Upper lobe of right lung (tissue), 1 donor: Measurements from ENCODE around the gene ZFP57. TPM values are rescaled to one million over a fixed set of nuclear protein-coding genes. Genes with fewer than 3 reads are reported as not detected.

Experiments used
- ATAC-seq: fragments of 200-7000 bp; cut with Tn5 transposase; one replicate; pipeline ENCODE4 v1.9.1; 2020; ENCODE audit warnings: mild to moderate bottlenecking, moderate library complexity
- DNase-seq: peaks from one replicate; pipeline ENCODE4 v3.0.0-alpha.2; 2020
- H3K27ac ChIP-seq: fragments of 200-600 bp; one replicate; pipeline ENCODE4 v1.8.0; 2022
- H3K27me3 ChIP-seq: fragments of 200-600 bp; one replicate; pipeline ENCODE4 v1.8.0; 2022; ENCODE audit warnings: mild to moderate bottlenecking
- H3K36me3 ChIP-seq: fragments of 200-600 bp; one replicate; pipeline ENCODE4 v1.8.0; 2022
- H3K4me1 ChIP-seq: fragments of 200-600 bp; one replicate; pipeline ENCODE4 v1.8.0; 2022
- H3K4me3 ChIP-seq: fragments of 200-600 bp; one replicate; pipeline ENCODE4 v1.8.0; 2022; ENCODE audit warnings: mild to moderate bottlenecking
- H3K9me3 ChIP-seq: fragments of 200-600 bp; one replicate; pipeline ENCODE4 v1.8.0; 2022
- CTCF ChIP-seq: fragments of 200-600 bp; IDR thresholded peaks from one replicate; pipeline ENCODE4 v1.8.0; 2022; ENCODE audit warnings: antibody characterized with exemption
- intact Hi-C: fragments of 100-400 bp; cut with DNase I; formaldehyde crosslinking; loops from one replicate; pipeline ENCODE4 v1.11.0; 2022
- total RNA-seq: library from RNA; stranded (reverse); fragmentation: NEBNext Ultra II Directional; extraction: Animal tissue kit (Norgen Biotek cat#: 25700); gene quantifications from one replicate; pipeline ENCODE4 v1.2.1, GENCODE V29; 2021
- donor health status: DM: no; HTN: yes; CAD: no; lungs with severe emphysema.

The ZFP57 gene
- total RNA-seq, 1 donor from 2014 or later, result not detected

DNA sequence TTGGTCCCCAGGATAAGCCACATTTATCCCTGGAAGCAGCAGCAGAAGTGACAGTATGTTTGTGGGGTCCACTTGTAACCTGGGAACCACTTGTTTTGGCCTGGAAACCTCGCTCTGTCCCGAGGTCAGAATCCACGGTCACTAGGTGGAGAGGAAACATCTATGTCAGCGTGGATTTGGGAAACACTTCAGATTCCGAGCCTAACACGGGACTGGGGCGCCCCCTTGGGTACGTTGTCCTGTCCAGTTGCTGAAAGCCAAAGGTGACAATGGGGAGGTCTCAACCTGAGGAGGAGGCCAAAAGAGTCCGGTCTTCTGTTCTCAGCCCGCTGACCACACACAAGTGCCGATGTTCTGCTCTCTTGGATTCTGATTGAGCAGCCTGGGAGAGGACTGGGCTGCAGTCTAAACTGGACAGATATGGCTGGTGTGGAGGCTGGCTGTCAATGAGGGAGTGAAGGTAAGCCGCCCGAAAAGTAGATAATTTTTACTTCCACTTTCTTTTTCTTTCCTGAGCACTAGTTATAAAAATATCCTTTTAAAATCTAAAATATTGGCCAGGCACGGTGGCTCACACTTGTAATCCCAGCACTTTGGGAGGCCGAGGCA is 4.9 kb upstream of the ZFP57 start:
- TF ChIP-seq CTCF, result no peak
- Histone ChIP-seq H3K27me3 (no peaks in the 10 kb centered on the region), H3K9me3 (no peaks in the 10 kb centered on the region), H3K4me3 (no peak overlapping the region), H3K36me3 (no peaks in the 10 kb centered on the region), H3K27ac (no peak overlapping the region), H3K4me1 (no peaks in the 10 kb centered on the region)
- DNase-seq (no peak), ATAC-seq (no peak)
- intact Hi-C loops, result no loop called here

GRCh38 chr6:29681811-29682210 is 859 bp upstream of the ZFP57 start:
- no peak for TF ChIP-seq CTCF
- Histone ChIP-seq H3K4me3 (no peak overlapping the region), H3K4me1 (no peaks in the 10 kb centered on the region), H3K9me3 (no peaks in the 10 kb centered on the region), H3K27me3 (no peaks in the 10 kb centered on the region), H3K27ac (no peak overlapping the region), H3K36me3 (no peaks in the 10 kb centered on the region)
- DNase-seq (no peak), ATAC-seq (no peak)
- intact Hi-C loops, result no loop called here

- Histone ChIP-seq H3K27me3 (no peaks in the 10 kb centered on the region), H3K4me1 (no peaks in the 10 kb centered on the region), H3K27ac (no peak overlapping the region), H3K9me3 (no peaks in the 10 kb centered on the region), H3K36me3 (no peaks in the 10 kb centered on the region), H3K4me3 (no peak overlapping the region)
- no peak for DNase-seq
- no peak for ATAC-seq
- TF ChIP-seq CTCF, result no peak
- intact Hi-C loops, result no loop called here
Measured at GRCh38 chr6:29680416-29680815, 536 bp downstream of the ZFP57 start.

DNA sequence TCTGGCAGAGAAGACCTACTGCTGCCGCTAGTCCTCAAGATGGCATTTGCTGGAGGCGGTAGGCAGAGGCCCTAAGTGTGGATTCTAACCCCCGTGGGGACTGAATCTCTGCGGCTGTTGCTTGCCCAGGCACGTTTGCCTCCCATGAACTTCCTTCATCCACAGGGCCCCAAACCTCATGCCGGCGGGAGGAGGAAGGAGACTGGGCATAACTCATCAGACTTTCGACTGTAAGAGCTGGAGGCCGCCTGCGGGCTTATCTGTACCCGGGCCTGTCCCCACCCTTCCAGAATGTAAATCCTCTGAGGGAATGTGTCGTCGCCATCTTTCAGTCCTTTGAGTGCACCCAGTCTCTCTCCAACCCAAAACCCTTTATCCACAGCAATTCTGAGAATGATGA is 990 bp downstream of the ZFP57 start:
- H3K4me1 ChIP-seq, result no peaks in the 10 kb centered on the region
- no peak overlapping the region for H3K27ac ChIP-seq
- ATAC-seq, result no peak
- no peaks in the 10 kb centered on the region for H3K27me3 ChIP-seq
- no peak for TF ChIP-seq CTCF
- intact Hi-C loops, result no loop called here
- DNase-seq, result no peak
- H3K36me3 ChIP-seq, result no peaks in the 10 kb centered on the region
- no peaks in the 10 kb centered on the region for H3K9me3 ChIP-seq
- H3K4me3 ChIP-seq, result no peak overlapping the region

GRCh38 chr6:29678114-29678513 is 2.8 kb downstream of the ZFP57 start:
- H3K27me3 ChIP-seq, result no peaks in the 10 kb centered on the region
- intact Hi-C loops, result no loop called here
- DNase-seq (no peak), ATAC-seq (no peak)
- no peak overlapping the region for H3K27ac ChIP-seq
- no peaks in the 10 kb centered on the region for H3K36me3 ChIP-seq
- H3K4me3 ChIP-seq, result no peak overlapping the region
- H3K4me1 ChIP-seq, result no peaks in the 10 kb centered on the region
- H3K9me3 ChIP-seq, result no peaks in the 10 kb centered on the region
- TF ChIP-seq CTCF, result no peak
